Measurements from ENCODE around the gene PITX3. TPM values are rescaled to one million over a fixed set of nuclear protein-coding genes. Genes with fewer than 3 reads are reported as not detected.
"Not testable (repeated sequence)": the region's sequence is repeated elsewhere in the genome, so short reads cannot be mapped to it uniquely, and the experiment has no call there.

The PITX3 gene
- total RNA-seq, 1 donor from 2014 or later, result 0.39 TPM

GRCh38 chr10:102225646-102226541, 15.4 kb downstream of the PITX3 start, which contains the start of gene ELOVL3:
TSS of gene ELOVL3 (plus strand) at chr10:102226299. CDS start at chr10:102226549, 250 bp downstream.
- DNase-seq, result peak; percentile 88

- no peak for DNase-seq
Measured at GRCh38 chr10:102222797-102223196, 18.5 kb downstream of the PITX3 start.

GRCh38 chr10:102220612-102221011, 20.7 kb downstream of the PITX3 start:
- DNase-seq, result no peak

GRCh38 chr10:102219370-102219769, 21.9 kb downstream of the PITX3 start:
- DNase-seq, result no peak

GRCh38 chr10:102213599-102213998, 27.7 kb downstream of the PITX3 start:
- not testable (repeated sequence) for DNase-seq

- DNase-seq, result no peak
Measured at GRCh38 chr10:102211615-102212299, 29.6 kb downstream of the PITX3 start.

GRCh38 chr10:102208311-102209035, 32.8 kb downstream of the PITX3 start:
- DNase-seq, result no peak

GRCh38 chr10:102202386-102202785, 38.9 kb downstream of the PITX3 start:
- DNase-seq, result no peak

GRCh38 chr10:102200751-102201640, 40.3 kb downstream of the PITX3 start:
- no peak for DNase-seq

- no peak for DNase-seq
Measured at GRCh38 chr10:102198027-102198426, 43.3 kb downstream of the PITX3 start.

- no peak for DNase-seq
Measured at GRCh38 chr10:102196893-102197292, 44.4 kb downstream of the PITX3 start.

- no peak for DNase-seq
Measured at GRCh38 chr10:102195296-102195870, 45.9 kb downstream of the PITX3 start.

- no peak for DNase-seq
Measured at GRCh38 chr10:102191956-102192355, 49.4 kb downstream of the PITX3 start.

GRCh38 chr10:102188941-102189898, 52.1 kb downstream of the PITX3 start:
- DNase-seq, result not testable (repeated sequence)

GRCh38 chr10:102188298-102188940, 52.9 kb downstream of the PITX3 start:
- DNase-seq, result no peak

GRCh38 chr10:102185811-102186527, 55.3 kb downstream of the PITX3 start:
- DNase-seq, result peak; percentile 3

- no peak for DNase-seq
Measured at GRCh38 chr10:102185272-102185671, 56.0 kb downstream of the PITX3 start.

- no peak for DNase-seq
Measured at GRCh38 chr10:102184606-102185005, 56.7 kb downstream of the PITX3 start.

All from skin of body (tissue), 2 donors.